Epithelial cell of proximal tubule (primary cell): ENCODE results near the gene ALG11. TPM values are rescaled to one million over a fixed set of nuclear protein-coding genes. Genes with fewer than 3 reads are reported as not detected.

Source experiments
- DNase-seq: peaks from one replicate; pipeline ENCODE4 v3.0.0-alpha.2; 2011; ENCODE audit warnings: low read depth
- H3K4me3 ChIP-seq: 2 replicates; pipeline ENCODE4 v1.5.1; 2011; ENCODE audit warnings: low read depth, mild to moderate bottlenecking, low read length
- CTCF ChIP-seq: conservative IDR thresholded peaks from 2 replicates; pipeline ENCODE4 v1.5.1; 2012; ENCODE audit warnings: low read depth, mild to moderate bottlenecking, low read length
- total RNA-seq: library from RNA; depleted of rRNA; stranded (reverse); fragments of >200 nt; gene quantifications from 2 replicates; pipeline ENCODE4 v1.2.3, GENCODE V29; 2015

The ALG11 gene
- total RNA-seq, 1 donor from 2014 or later, result 15.3 TPM

- TF ChIP-seq CTCF, result no peak
- H3K4me3 ChIP-seq, result no peak overlapping the region
- no peak for DNase-seq
Measured at GRCh38 chr13:51988988-51989618, 23.1 kb upstream of the ALG11 start.

GRCh38 chr13:51993713-51994112, 18.5 kb upstream of the ALG11 start:
- no peak for DNase-seq
- no peak overlapping the region for H3K4me3 ChIP-seq
- TF ChIP-seq CTCF, result no peak

GRCh38 chr13:51995677-51996551, 16.3 kb upstream of the ALG11 start:
- TF ChIP-seq CTCF, result no peak
- DNase-seq, result no peak
- H3K4me3 ChIP-seq, result no peak overlapping the region

GRCh38 chr13:51996641-51997040, 15.6 kb upstream of the ALG11 start:
- H3K4me3 ChIP-seq, result no peak overlapping the region
- TF ChIP-seq CTCF, result no peak
- DNase-seq, result no peak

- TF ChIP-seq CTCF, result no peak
Measured at GRCh38 chr13:51997186-51997585, 15.0 kb upstream of the ALG11 start.

GRCh38 chr13:51997641-51998330, 14.4 kb upstream of the ALG11 start:
- no peak overlapping the region for H3K4me3 ChIP-seq
- no peak for DNase-seq
- no peak for TF ChIP-seq CTCF

More at GRCh38 chr13:51997186-51997585, 15.0 kb upstream of the ALG11 start:
- no peak for DNase-seq
- H3K4me3 ChIP-seq, result no peak overlapping the region
